B cell (primary cell): Measurements from ENCODE around the gene CKM. TPM values are rescaled to one million over a fixed set of nuclear protein-coding genes. Genes with fewer than 3 reads are reported as not detected.

ENCODE experiments used
- ATAC-seq: fragments of 200-7000 bp; cut with Tn5 transposase; one replicate; pipeline ENCODE4 v1.10.0; 2021; ENCODE audit warnings: low read depth, mild to moderate bottlenecking, moderate number of reproducible peaks, moderate library complexity
- CTCF ChIA-PET: fragments of 350-600 bp; sonication (Branson Sonifier 250); formaldehyde crosslinking; loops from one replicate; lab custom pipeline; 2021; ENCODE audit warnings: antibody characterized with exemption, inconsistent platforms; lab: Charles Lee
- POLR2A ChIA-PET: fragments of 350-600 bp; sonication (Branson Sonifier 250); formaldehyde crosslinking; loops from one replicate; lab custom pipeline; 2021; ENCODE audit warnings: antibody characterized with exemption; lab: Charles Lee
- DNase-seq: peaks from one replicate; pipeline ENCODE4 v3.0.0; 2013
- H2AFZ ChIP-seq: 2 replicates; pipeline ENCODE4 v1.6.1; 2012; ENCODE audit warnings: mild to moderate bottlenecking, low read depth, low read length; ENCODE audit not compliant: insufficient read depth, poor library complexity, severe bottlenecking
- H3K27ac ChIP-seq, 2 donors: 1 replicate in 1 of 2; 2 replicates in 1 of 2; pipeline ENCODE4 v1.5.1; 2012 to 2013; ENCODE audit warnings: low read length in 2 of 2, mild to moderate bottlenecking in 2 of 2, moderate library complexity in 1 of 2
- H3K27me3 ChIP-seq, 4 experiments: fragments of 200-600 bp in 1 of 4; sonication (generic) in 1 of 4; replicated peaks in 1 of 4; 1 replicate in 2 of 4; 2 replicates in 2 of 4; pipeline versions ENCODE4 v1.6.1 to v1.7.0; 2013 to 2016; ENCODE audit warnings: low read length in 3 of 4, mild to moderate bottlenecking in 2 of 4, mixed read lengths in 1 of 4, moderate library complexity in 1 of 4; ENCODE audit not compliant: insufficient read depth in 4 of 4, control insufficient read depth in 3 of 4; ENCODE audit errors: control extremely low read depth in 1 of 4
- H3K36me3 ChIP-seq, 2 experiments: replicated peaks in 1 of 2; 1 replicate in 1 of 2; 2 replicates in 1 of 2; pipeline versions ENCODE4 v1.6.1 to v1.7.1; 2013; ENCODE audit warnings: low read length in 1 of 2; ENCODE audit not compliant: insufficient read depth in 2 of 2, control insufficient read depth in 1 of 2; ENCODE audit errors: control extremely low read depth in 1 of 2, extremely low read depth in 1 of 2
- H3K4me1 ChIP-seq, 2 donors: fragments of 200-600 bp in 1 of 2; sonication (generic) in 1 of 2; 1 replicate in 1 of 2; 2 replicates in 1 of 2; pipeline versions ENCODE4 v1.5.1 to v1.6.1; 2013 to 2017; ENCODE audit warnings: low read length in 2 of 2; ENCODE audit not compliant: control insufficient read depth in 2 of 2, insufficient read depth in 2 of 2
- H3K4me2 ChIP-seq: replicated peaks from 2 replicates; pipeline ENCODE3; 2012; ENCODE audit warnings: mild to moderate bottlenecking, low read depth, low read length; ENCODE audit not compliant: poor library complexity, severe bottlenecking
- H3K4me3 ChIP-seq, 5 experiments: fragments of 200-600 bp in 1 of 5; sonication (generic) in 1 of 5; 1 replicate in 3 of 5; 2 replicates in 2 of 5; pipeline versions ENCODE4 v1.5.1 to v1.7.0; 2011 to 2016; ENCODE audit warnings: low read length in 4 of 5, mild to moderate bottlenecking in 4 of 5, low read depth in 2 of 5, control low read depth in 1 of 5, moderate library complexity in 1 of 5; ENCODE audit not compliant: insufficient read depth in 1 of 5; ENCODE audit errors: control extremely low read depth in 1 of 5, extremely low read depth in 1 of 5
- H3K79me2 ChIP-seq: fragments of 200-600 bp; sonication (generic); one replicate; pipeline ENCODE4 v1.6.0; 2016; ENCODE audit warnings: low read length; ENCODE audit not compliant: control insufficient read depth, insufficient read depth
- H3K9ac ChIP-seq: fragments of 200-600 bp; sonication (generic); 2 replicates; pipeline ENCODE4 v1.6.1; 2017; ENCODE audit warnings: mild to moderate bottlenecking, low read length, moderate library complexity
- H3K9me3 ChIP-seq, 3 donors: one replicate each; pipeline versions ENCODE4 v1.6.1 to v1.7.1; 2013; ENCODE audit warnings: low read length in 2 of 3; ENCODE audit not compliant: control insufficient read depth in 2 of 3, insufficient read depth in 1 of 3; ENCODE audit errors: control extremely low read depth in 1 of 3
- H4K20me1 ChIP-seq: 2 replicates; pipeline ENCODE4 v1.6.0; 2012; ENCODE audit warnings: mild to moderate bottlenecking, low read length; ENCODE audit not compliant: insufficient read depth, control insufficient read depth, poor library complexity, severe bottlenecking
- H3K27ac Mint-ChIP-seq: one replicate; pipeline ENCODE4 v1.8.0; 2021; ENCODE audit warnings: mixed read lengths
- H3K27me3 Mint-ChIP-seq: one replicate; pipeline ENCODE4 v1.8.0; 2021; ENCODE audit warnings: mixed read lengths
- H3K4me1 Mint-ChIP-seq: one replicate; pipeline ENCODE4 v1.8.0; 2021; ENCODE audit warnings: mixed read lengths
- H3K4me3 Mint-ChIP-seq: one replicate; pipeline ENCODE4 v1.8.0; 2021; ENCODE audit warnings: mixed read lengths
- H3K9me3 Mint-ChIP-seq: one replicate; pipeline ENCODE4 v1.8.0; 2022; ENCODE audit warnings: mixed read lengths; ENCODE audit not compliant: insufficient read depth
- CTCF ChIP-seq: fragments of 200-600 bp; IDR thresholded peaks from one replicate; pipeline ENCODE4 v1.8.0; 2022; ENCODE audit warnings: antibody characterized with exemption, mild to moderate bottlenecking
- EZH2 ChIP-seq: IDR thresholded peaks from 2 replicates; pipeline ENCODE4 v1.6.1; 2012; ENCODE audit warnings: borderline replicate concordance, low read depth, mild to moderate bottlenecking, moderate library complexity, low read length; ENCODE audit not compliant: insufficient read depth, poor library complexity, severe bottlenecking
- WGBS: methylation state at CpG from one replicate; pipeline ENCODE4 v1.1.5; 2013; ENCODE audit warnings: missing lambda C conversion rate; ENCODE audit not compliant: insufficient coverage; 5-methylcytosine and 5-hydroxymethylcytosine counted together
- intact Hi-C: fragments of 100-400 bp; cut with micrococcal nuclease; formaldehyde crosslinking; loops from one replicate; pipeline ENCODE4 v1.10.0; 2022
- polyA plus RNA-seq: library from polyadenylated mRNA; depleted of rRNA; stranded (reverse); fragments of >200 nt; gene quantifications from 2 replicates; pipeline ENCODE4 v1.2.3, GENCODE V29; 2012
- total RNA-seq, 2 donors: library from RNA; stranded (reverse); fragments of 120-200 nt in 1 of 2; gene quantifications; 1 replicate in 1 of 2; 2 replicates in 1 of 2; pipeline versions ENCODE4 v1.2.3 to v1.2.4, GENCODE V29; 2013 to 2022

The CKM gene
- total and polyA plus RNA-seq, 2 donors (not counting 1 experiment from before 2014, with no cell fraction given) = not detected

- H3K27ac ChIP-seq = no peak overlapping the region
- ChIA-PET POLR2A (no interaction called here), CTCF (no interaction called here)
- H3K9me3 Mint-ChIP-seq = no peaks in the 10 kb centered on the region
- H3K36me3 ChIP-seq = no peaks in the 10 kb centered on the region
- H3K4me2 ChIP-seq = no peak overlapping the region
- DNase-seq (no peak), ATAC-seq (no peak)
- no peak overlapping the region for H3K4me3 Mint-ChIP-seq
- H3K9me3 ChIP-seq = peaks cover 0 to 3% (median 0%) of the 10 kb centered on the region in 3 donors
- peaks cover 4% of the 10 kb centered on the region in 2 donors for H3K4me1 ChIP-seq
- TF ChIP-seq CTCF (no peak), EZH2 (no peak)
- no peak overlapping the region for H3K4me3 ChIP-seq
- peaks cover 16% of the 10 kb centered on the region for H3K27me3 Mint-ChIP-seq
- peaks cover 3% of the 10 kb centered on the region for H3K4me1 Mint-ChIP-seq
- no peak overlapping the region for H2AFZ ChIP-seq
- peak overlapping the region; percentile 22 for H3K27ac Mint-ChIP-seq
- no peak overlapping the region for H3K9ac ChIP-seq
- intact Hi-C loops = loop anchor here (10.0 kb wide), 1 partner anchor 549 kb away; no protein-coding TSS in a partner anchor
- H4K20me1 ChIP-seq = no peaks in the 10 kb centered on the region
- H3K27me3 ChIP-seq = peaks cover 0 to 4% (median 0%) of the 10 kb centered on the region in 4 experiments
- 66% methylated on average over 3 of the region's 10 CpGs for WGBS
- no peaks in the 10 kb centered on the region for H3K79me2 ChIP-seq
These were observed 11.1 kb upstream of the CKM start for GRCh38 chr19:45333609-45334303.

GRCh38 chr19:45331411-45331810 is 8.7 kb upstream of the CKM start:
- H3K79me2 ChIP-seq = no peaks in the 10 kb centered on the region
- DNase-seq (no peak), ATAC-seq (no peak)
- ChIA-PET POLR2A (no interaction called here), CTCF (no interaction called here)
- no peaks in the 10 kb centered on the region for H3K9me3 ChIP-seq
- WGBS = 94% methylated on average over 6 of the region's 7 CpGs
- H3K9ac ChIP-seq = no peak overlapping the region
- H3K27ac Mint-ChIP-seq = no peak overlapping the region
- no peaks in the 10 kb centered on the region for H4K20me1 ChIP-seq
- H3K27me3 Mint-ChIP-seq = peaks cover 11% of the 10 kb centered on the region
- intact Hi-C loops = loop anchor here (10.0 kb wide), 1 partner anchor 547 kb away; no protein-coding TSS in a partner anchor
- peaks cover under 1% of the 10 kb centered on the region for H3K4me1 Mint-ChIP-seq
- H3K4me1 ChIP-seq = no peaks in the 10 kb centered on the region
- no peak overlapping the region for H2AFZ ChIP-seq
- no peak overlapping the region for H3K4me3 Mint-ChIP-seq
- no peak overlapping the region for H3K4me2 ChIP-seq
- no peaks in the 10 kb centered on the region for H3K27me3 ChIP-seq
- H3K36me3 ChIP-seq = no peaks in the 10 kb centered on the region
- no peak overlapping the region for H3K27ac ChIP-seq
- no peak overlapping the region for H3K4me3 ChIP-seq
- TF ChIP-seq CTCF (no peak), EZH2 (no peak)
- no peaks in the 10 kb centered on the region for H3K9me3 Mint-ChIP-seq
